Endodermal cell (in vitro differentiated cells): ENCODE data around the gene HTR1D. TPM values are rescaled to one million over a fixed set of nuclear protein-coding genes. Genes with fewer than 3 reads are reported as not detected.
A peak's percentile ranks its signal among the peaks of the same experiment; 100 is the strongest.

Source experiments
- DNase-seq: peaks from one replicate; pipeline ENCODE4 v3.0.0-alpha.2; 2017
- H3K27ac ChIP-seq: 2 replicates; pipeline ENCODE4 v1.5.1; 2013; ENCODE audit warnings: mild to moderate bottlenecking, low read depth, low read length, moderate library complexity
- H3K27me3 ChIP-seq: 2 replicates; pipeline ENCODE4 v1.6.1; 2013; ENCODE audit warnings: mild to moderate bottlenecking, low read length, moderate library complexity; ENCODE audit not compliant: insufficient read depth, control insufficient read depth, poor library complexity, severe bottlenecking
- H3K36me3 ChIP-seq: 2 replicates; pipeline ENCODE4 v1.7.0; 2013; ENCODE audit warnings: mild to moderate bottlenecking, low read length, moderate library complexity; ENCODE audit not compliant: control insufficient read depth, insufficient read depth
- H3K4me1 ChIP-seq: one replicate; pipeline ENCODE4 v1.7.0; 2013; ENCODE audit warnings: low read length; ENCODE audit not compliant: control insufficient read depth, insufficient read depth
- H3K4me3 ChIP-seq: 2 replicates; pipeline ENCODE4 v1.5.1; 2013; ENCODE audit warnings: mild to moderate bottlenecking, low read length, moderate library complexity
- H3K9ac ChIP-seq: 2 replicates; pipeline ENCODE4 v1.6.1; 2013; ENCODE audit warnings: mild to moderate bottlenecking, low read length, moderate library complexity; ENCODE audit not compliant: poor library complexity, severe bottlenecking; ENCODE audit errors: extremely low read depth
- H3K9me3 ChIP-seq: 2 replicates; pipeline ENCODE4 v1.6.1; 2013; ENCODE audit warnings: mild to moderate bottlenecking, low read length, moderate library complexity; ENCODE audit not compliant: control insufficient read depth
- H3K27ac Mint-ChIP-seq: 2 replicates; pipeline ENCODE4 v1.8.0; 2020; ENCODE audit warnings: mixed read lengths
- H3K27me3 Mint-ChIP-seq: 2 replicates; pipeline ENCODE4 v1.8.0; 2021; ENCODE audit warnings: mild to moderate bottlenecking, mixed read lengths; ENCODE audit not compliant: insufficient read depth
- H3K36me3 Mint-ChIP-seq: 2 replicates; pipeline ENCODE4 v1.8.0; 2020; ENCODE audit warnings: low read depth, mixed read lengths
- H3K4me1 Mint-ChIP-seq: 2 replicates; pipeline ENCODE4 v1.8.0; 2020; ENCODE audit warnings: mixed read lengths
- H3K4me3 Mint-ChIP-seq: 2 replicates; pipeline ENCODE4 v1.8.0; 2020; ENCODE audit warnings: mild to moderate bottlenecking, moderate library complexity, mixed read lengths
- H3K9me3 Mint-ChIP-seq: 2 replicates; pipeline ENCODE4 v1.8.0; 2020; ENCODE audit warnings: mild to moderate bottlenecking, mixed read lengths
- CTCF ChIP-seq: fragments of 200-600 bp; sonication (generic); conservative IDR thresholded peaks from 2 replicates; pipeline ENCODE4 v1.5.0; 2021; ENCODE audit warnings: antibody characterized with exemption, mild to moderate bottlenecking
- WGBS, 2 experiments: methylation state at CpG; one replicate each; pipeline versions ENCODE4 v1.1.5 to v1.1.7; 2013; ENCODE audit warnings: missing lambda C conversion rate in 2 of 2, mixed read lengths in 1 of 2; ENCODE audit not compliant: insufficient coverage in 1 of 2, insufficient read length in 1 of 2; 5-methylcytosine and 5-hydroxymethylcytosine counted together
- total RNA-seq, 2 donors: library from RNA; stranded (reverse); fragmentation: NEBNext Ultra II Directional in 1 of 2; extraction: Animal tissue kit (Norgen Biotek cat#: 25700) in 1 of 2; gene quantifications; 2 replicates in 1 of 2; 3 replicates in 1 of 2; pipeline ENCODE4 v1.2.1, GENCODE V29; 2021

The HTR1D gene
- total RNA-seq, 2 donors from 2014 or later = 2.9 to 4.1 TPM

- Histone ChIP-seq H3K4me3 (no peak overlapping the region), H3K9me3 (no peaks in the 10 kb centered on the region), H3K27ac (no peak overlapping the region), H3K9ac (no peak overlapping the region), H3K4me1 (peaks cover 4% of the 10 kb centered on the region), H3K36me3 (no peaks in the 10 kb centered on the region), H3K27me3 (no peaks in the 10 kb centered on the region)
- Mint-ChIP-seq H3K4me3 (no peak overlapping the region), H3K36me3 (no peaks in the 10 kb centered on the region), H3K9me3 (no peaks in the 10 kb centered on the region), H3K4me1 (no peaks in the 10 kb centered on the region), H3K27me3 (peaks cover 3% of the 10 kb centered on the region), H3K27ac (peak overlapping the region; percentile 44)
- no peak for TF ChIP-seq CTCF
- no peak for DNase-seq
- WGBS, 2 experiments = 88 to 90% methylated on average over 7 to 10 of the region's 10 CpGs
These were observed 20.5 kb downstream of the HTR1D start for GRCh38 chr1:23196627-23197328.

- Histone ChIP-seq H3K9ac (no peak overlapping the region), H3K36me3 (no peaks in the 10 kb centered on the region), H3K4me1 (peaks cover 4% of the 10 kb centered on the region), H3K9me3 (no peaks in the 10 kb centered on the region), H3K27ac (peak overlapping the region; percentile 24), H3K27me3 (no peaks in the 10 kb centered on the region), H3K4me3 (no peak overlapping the region)
- DNase-seq = no peak
- H3K4me3 Mint-ChIP-seq = no peak overlapping the region
- H3K36me3 Mint-ChIP-seq = no peaks in the 10 kb centered on the region
- no peaks in the 10 kb centered on the region for H3K4me1 Mint-ChIP-seq
- 86 to 92% methylated on average over 9 to 11 of the region's 11 CpGs for WGBS, 2 experiments
- no peak for TF ChIP-seq CTCF
- no peaks in the 10 kb centered on the region for H3K9me3 Mint-ChIP-seq
- H3K27me3 Mint-ChIP-seq = no peaks in the 10 kb centered on the region
- no peak overlapping the region for H3K27ac Mint-ChIP-seq
These were observed 22.9 kb downstream of the HTR1D start for GRCh38 chr1:23194119-23194984.

GRCh38 chr1:23193391-23194118 is 23.7 kb downstream of the HTR1D start:
- H3K36me3 ChIP-seq = no peaks in the 10 kb centered on the region
- no peak overlapping the region for H3K27ac Mint-ChIP-seq
- no peak overlapping the region for H3K9ac ChIP-seq
- no peak for TF ChIP-seq CTCF
- no peak for DNase-seq
- H3K36me3 Mint-ChIP-seq = no peaks in the 10 kb centered on the region
- no peak overlapping the region for H3K4me3 Mint-ChIP-seq
- H3K27me3 Mint-ChIP-seq = no peaks in the 10 kb centered on the region
- H3K4me1 Mint-ChIP-seq = no peaks in the 10 kb centered on the region
- no peaks in the 10 kb centered on the region for H3K27me3 ChIP-seq
- 95 to 99% methylated on average over 15 to 27 of the region's 27 CpGs for WGBS, 2 experiments
- peaks cover 4% of the 10 kb centered on the region for H3K4me1 ChIP-seq
- H3K27ac ChIP-seq = no peak overlapping the region
- no peak overlapping the region for H3K4me3 ChIP-seq
- no peaks in the 10 kb centered on the region for H3K9me3 Mint-ChIP-seq
- no peaks in the 10 kb centered on the region for H3K9me3 ChIP-seq
